ENCODE measurements around the gene TMEM208.

DNA sequence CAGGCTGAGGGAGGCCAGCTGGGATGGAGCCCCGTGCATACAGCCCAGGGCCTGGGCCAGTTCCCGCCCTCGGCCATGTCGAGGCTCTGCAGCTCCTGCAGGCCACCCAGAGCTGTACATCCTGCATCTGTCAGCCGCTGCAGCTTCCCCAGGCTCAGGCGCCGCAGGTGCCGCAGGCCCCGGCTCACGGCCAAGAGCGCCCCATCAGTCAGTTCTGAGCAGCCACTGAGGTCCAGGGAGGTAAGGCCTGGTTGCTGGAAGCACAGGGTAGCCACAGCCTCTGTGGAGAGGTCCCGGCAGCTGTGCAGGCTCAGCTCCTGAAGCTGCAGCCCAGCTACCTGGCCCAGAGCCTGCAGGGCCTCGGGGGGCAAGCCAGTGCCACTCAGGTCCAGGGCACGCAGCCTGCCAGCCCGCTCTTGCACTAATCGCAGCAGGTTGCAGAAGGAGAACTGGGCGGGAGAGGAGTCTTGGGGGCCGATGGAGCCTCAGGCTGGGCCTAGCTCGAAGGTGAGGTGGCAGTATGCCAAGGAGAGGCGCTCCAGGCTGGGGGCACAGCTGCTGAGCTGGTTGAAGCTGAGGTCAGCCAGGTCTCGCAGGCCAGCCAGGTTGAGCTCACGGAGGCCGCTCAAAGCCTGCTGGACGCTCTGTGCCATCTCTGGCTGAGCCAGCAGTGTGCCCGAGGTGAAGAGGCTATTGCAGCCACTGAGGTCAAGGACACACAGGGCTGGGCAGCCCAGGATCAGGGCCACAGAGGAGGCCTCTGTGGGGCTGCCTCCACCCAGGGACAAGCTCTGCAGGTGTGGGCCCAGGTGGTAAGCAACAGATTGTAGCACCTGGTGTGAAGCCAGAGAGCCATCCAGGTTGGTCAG lies 16.6 kb upstream of the TMEM208 start:
- TF ChIP-seq POLR2A (IDR thresholded peaks at IDR 0.05), result no peak
- TF ChIP-seq, protein P1, sequence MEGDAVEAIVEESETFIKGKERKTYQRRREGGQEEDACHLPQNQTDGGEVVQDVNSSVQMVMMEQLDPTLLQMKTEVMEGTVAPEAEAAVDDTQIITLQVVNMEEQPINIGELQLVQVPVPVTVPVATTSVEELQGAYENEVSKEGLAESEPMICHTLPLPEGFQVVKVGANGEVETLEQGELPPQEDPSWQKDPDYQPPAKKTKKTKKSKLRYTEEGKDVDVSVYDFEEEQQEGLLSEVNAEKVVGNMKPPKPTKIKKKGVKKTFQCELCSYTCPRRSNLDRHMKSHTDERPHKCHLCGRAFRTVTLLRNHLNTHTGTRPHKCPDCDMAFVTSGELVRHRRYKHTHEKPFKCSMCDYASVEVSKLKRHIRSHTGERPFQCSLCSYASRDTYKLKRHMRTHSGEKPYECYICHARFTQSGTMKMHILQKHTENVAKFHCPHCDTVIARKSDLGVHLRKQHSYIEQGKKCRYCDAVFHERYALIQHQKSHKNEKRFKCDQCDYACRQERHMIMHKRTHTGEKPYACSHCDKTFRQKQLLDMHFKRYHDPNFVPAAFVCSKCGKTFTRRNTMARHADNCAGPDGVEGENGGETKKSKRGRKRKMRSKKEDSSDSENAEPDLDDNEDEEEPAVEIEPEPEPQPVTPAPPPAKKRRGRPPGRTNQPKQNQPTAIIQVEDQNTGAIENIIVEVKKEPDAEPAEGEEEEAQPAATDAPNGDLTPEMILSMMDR (IDR thresholded peaks at IDR 0.05), result no peak

Measured in Peyer's patch (tissue), 4 donors.